Ishikawa (cell line): ENCODE measurements around the gene RHOB.

Source experiments
- CEBPB ChIP-seq: IDR thresholded peaks from 2 replicates; pipeline ENCODE4 v1.6.1; 2012
- CREB1 ChIP-seq: IDR thresholded peaks from 2 replicates; pipeline ENCODE4 v1.6.1; 2012; ENCODE audit warnings: low read depth
- EGR1 ChIP-seq: IDR thresholded peaks from 2 replicates; pipeline ENCODE4 v1.6.1; 2012
- EP300 ChIP-seq: IDR thresholded peaks from 2 replicates; pipeline ENCODE4 v1.6.1; 2012; ENCODE audit warnings: borderline replicate concordance
- RAD21 ChIP-seq: IDR thresholded peaks from 2 replicates; pipeline ENCODE4 v1.6.1; 2012; ENCODE audit warnings: low read depth
- TAF1 ChIP-seq: IDR thresholded peaks from 2 replicates; pipeline ENCODE4 v1.6.1; 2012; ENCODE audit warnings: low read depth, mild to moderate bottlenecking
- TCF12 ChIP-seq: IDR thresholded peaks from 2 replicates; pipeline ENCODE4 v1.6.1; 2012; ENCODE audit warnings: low read depth
- YY1 ChIP-seq: IDR thresholded peaks from 2 replicates; pipeline ENCODE4 v1.6.1; 2012; ENCODE audit warnings: low read depth
- TF ChIP-seq, protein P1 (sequence below): IDR thresholded peaks from 2 replicates; pipeline ENCODE4 v1.6.1; 2012; ENCODE audit warnings: low read depth, mild to moderate bottlenecking
- TF ChIP-seq, protein P2 (sequence below): IDR thresholded peaks from 2 replicates; pipeline ENCODE4 v1.6.1; 2012

DNA sequence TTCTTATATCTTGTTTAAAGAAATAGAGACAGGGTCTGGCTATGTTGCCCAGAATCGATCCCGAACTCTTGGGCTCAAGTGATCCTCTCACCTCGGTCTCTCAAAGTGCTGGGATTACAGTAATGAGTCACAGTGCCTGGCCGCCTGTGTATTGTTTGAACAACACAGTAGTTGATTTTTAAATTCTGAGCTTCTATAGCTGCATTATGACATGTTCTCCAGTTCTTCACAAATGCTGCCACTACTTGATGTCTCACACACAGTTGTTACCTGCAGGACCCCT lies 7.7 kb upstream of the RHOB start:
- no peak for TF ChIP-seq TAF1
- TF ChIP-seq TCF12 = no peak
- no peak for TF ChIP-seq CREB1
- no peak for TF ChIP-seq EP300
- no peak for TF ChIP-seq RAD21
- no peak for TF ChIP-seq YY1
- TF ChIP-seq, protein P1, sequence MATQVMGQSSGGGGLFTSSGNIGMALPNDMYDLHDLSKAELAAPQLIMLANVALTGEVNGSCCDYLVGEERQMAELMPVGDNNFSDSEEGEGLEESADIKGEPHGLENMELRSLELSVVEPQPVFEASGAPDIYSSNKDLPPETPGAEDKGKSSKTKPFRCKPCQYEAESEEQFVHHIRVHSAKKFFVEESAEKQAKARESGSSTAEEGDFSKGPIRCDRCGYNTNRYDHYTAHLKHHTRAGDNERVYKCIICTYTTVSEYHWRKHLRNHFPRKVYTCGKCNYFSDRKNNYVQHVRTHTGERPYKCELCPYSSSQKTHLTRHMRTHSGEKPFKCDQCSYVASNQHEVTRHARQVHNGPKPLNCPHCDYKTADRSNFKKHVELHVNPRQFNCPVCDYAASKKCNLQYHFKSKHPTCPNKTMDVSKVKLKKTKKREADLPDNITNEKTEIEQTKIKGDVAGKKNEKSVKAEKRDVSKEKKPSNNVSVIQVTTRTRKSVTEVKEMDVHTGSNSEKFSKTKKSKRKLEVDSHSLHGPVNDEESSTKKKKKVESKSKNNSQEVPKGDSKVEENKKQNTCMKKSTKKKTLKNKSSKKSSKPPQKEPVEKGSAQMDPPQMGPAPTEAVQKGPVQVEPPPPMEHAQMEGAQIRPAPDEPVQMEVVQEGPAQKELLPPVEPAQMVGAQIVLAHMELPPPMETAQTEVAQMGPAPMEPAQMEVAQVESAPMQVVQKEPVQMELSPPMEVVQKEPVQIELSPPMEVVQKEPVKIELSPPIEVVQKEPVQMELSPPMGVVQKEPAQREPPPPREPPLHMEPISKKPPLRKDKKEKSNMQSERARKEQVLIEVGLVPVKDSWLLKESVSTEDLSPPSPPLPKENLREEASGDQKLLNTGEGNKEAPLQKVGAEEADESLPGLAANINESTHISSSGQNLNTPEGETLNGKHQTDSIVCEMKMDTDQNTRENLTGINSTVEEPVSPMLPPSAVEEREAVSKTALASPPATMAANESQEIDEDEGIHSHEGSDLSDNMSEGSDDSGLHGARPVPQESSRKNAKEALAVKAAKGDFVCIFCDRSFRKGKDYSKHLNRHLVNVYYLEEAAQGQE = no peak
- no peak for TF ChIP-seq CEBPB
- no peak for TF ChIP-seq EGR1
- TF ChIP-seq, protein P2, sequence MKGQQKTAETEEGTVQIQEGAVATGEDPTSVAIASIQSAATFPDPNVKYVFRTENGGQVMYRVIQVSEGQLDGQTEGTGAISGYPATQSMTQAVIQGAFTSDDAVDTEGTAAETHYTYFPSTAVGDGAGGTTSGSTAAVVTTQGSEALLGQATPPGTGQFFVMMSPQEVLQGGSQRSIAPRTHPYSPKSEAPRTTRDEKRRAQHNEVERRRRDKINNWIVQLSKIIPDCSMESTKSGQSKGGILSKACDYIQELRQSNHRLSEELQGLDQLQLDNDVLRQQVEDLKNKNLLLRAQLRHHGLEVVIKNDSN = no peak
